ENCODE results near the gene GALT.

The GALT gene

DNA sequence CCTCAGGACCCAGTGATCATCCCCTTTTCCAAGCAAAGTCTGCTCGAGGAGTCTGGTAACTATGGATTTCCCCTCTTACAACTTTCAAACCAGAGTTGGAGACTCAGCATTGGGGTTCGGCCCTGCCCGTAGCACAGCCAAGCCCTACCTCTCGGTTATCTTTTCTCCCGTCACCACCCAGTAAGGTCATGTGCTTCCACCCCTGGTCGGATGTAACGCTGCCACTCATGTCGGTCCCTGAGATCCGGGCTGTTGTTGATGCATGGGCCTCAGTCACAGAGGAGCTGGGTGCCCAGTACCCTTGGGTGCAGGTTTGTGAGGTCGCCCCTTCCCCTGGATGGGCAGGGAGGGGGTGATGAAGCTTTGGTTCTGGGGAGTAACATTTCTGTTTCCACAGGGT is 1.2 kb downstream of the GALT start:
- POLR2A ChIA-PET, result interaction anchor here (0.5 to 2.1 kb wide), 2 partner anchors 8 to 10 kb away, joined by 8 to 9 read pairs; partner anchors contain the start of gene SIGMAR1
- DNase-seq (ENCODE audit: extremely low spot score), result no peak
- TF ChIP-seq, protein P1, sequence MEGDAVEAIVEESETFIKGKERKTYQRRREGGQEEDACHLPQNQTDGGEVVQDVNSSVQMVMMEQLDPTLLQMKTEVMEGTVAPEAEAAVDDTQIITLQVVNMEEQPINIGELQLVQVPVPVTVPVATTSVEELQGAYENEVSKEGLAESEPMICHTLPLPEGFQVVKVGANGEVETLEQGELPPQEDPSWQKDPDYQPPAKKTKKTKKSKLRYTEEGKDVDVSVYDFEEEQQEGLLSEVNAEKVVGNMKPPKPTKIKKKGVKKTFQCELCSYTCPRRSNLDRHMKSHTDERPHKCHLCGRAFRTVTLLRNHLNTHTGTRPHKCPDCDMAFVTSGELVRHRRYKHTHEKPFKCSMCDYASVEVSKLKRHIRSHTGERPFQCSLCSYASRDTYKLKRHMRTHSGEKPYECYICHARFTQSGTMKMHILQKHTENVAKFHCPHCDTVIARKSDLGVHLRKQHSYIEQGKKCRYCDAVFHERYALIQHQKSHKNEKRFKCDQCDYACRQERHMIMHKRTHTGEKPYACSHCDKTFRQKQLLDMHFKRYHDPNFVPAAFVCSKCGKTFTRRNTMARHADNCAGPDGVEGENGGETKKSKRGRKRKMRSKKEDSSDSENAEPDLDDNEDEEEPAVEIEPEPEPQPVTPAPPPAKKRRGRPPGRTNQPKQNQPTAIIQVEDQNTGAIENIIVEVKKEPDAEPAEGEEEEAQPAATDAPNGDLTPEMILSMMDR (IDR thresholded peaks at IDR 0.05; ENCODE audit: control extremely low read depth, extremely low read depth, low read depth, missing control alignments), result no peak

DNA sequence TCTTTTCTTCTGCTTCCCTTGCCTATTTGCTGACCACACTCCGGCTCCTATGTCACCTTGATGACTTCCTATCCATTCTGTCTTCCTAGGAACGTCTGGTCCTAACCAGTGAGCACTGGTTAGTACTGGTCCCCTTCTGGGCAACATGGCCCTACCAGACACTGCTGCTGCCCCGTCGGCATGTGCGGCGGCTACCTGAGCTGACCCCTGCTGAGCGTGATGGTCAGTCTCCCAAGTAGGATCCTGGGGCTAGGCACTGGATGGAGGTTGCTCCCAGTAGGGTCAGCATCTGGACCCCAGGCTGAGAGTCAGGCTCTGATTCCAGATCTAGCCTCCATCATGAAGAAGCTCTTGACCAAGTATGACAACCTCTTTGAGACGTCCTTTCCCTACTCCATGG is 2.2 kb downstream of the GALT start:
- POLR2A ChIA-PET, result no interaction called here
- TF ChIP-seq, protein P1 (IDR thresholded peaks at IDR 0.05; ENCODE audit: control extremely low read depth, extremely low read depth, low read depth, missing control alignments), result no peak
- CTCF ChIA-PET, result interaction anchor here (0.6 to 8.0 kb wide), 5 partner anchors 15 to 57 kb away, joined by 3 to 84 read pairs (median 9); partner anchors contain the start of gene CCL27
- DNase-seq (ENCODE audit: extremely low spot score), result no peak

More for the DNA sequence above, 1.2 kb downstream of the GALT start:
- CTCF ChIA-PET, result interaction anchor here (0.6 to 8.0 kb wide), 15 partner anchors 9 to 403 kb away, joined by 3 to 112 read pairs (median 4); partner anchors contain the start of genes CCL27, RPP25L and SIGMAR1

DNA sequence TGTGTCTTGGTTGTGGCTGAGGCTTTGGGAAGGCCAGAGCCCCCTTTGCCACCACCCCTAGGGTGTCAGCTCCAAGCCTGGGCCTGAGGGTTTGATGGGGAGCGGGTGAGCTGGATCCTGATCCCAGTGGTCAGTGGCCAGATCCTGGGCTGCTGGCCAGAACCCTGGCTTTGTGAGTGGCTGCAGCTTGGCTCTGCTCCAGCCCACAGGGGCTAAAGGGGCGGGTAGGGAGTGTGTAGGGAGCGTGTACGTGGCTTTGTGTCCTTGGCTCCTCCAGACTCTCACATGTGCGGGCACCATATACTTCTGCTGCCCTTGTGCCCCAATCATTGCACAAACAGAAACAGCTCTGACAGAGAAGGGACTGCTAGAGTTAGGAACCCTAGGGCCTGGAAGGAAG is 4.3 kb downstream of the GALT start:
- DNase-seq (ENCODE audit: extremely low spot score), result no peak

DNA sequence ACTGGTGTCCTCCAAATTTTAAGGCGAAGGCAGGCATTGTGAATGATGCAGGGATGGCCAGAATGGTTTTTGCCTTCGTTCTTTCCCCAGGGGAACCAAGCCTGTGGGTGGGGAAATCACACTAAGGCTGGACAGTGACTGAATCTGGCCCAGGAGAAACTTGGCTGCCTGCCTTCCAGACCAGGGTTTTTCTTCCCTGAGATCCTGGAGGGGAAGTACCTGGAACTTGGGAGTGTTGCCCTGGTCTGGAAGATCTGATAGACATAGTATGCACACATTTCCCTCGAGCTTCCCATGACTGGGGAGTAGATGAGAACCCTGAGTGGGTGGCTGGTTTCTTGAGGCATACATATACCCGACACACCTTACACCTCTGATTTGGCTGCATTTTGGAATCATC is 4.8 kb downstream of the GALT start:
- no peak for DNase-seq (ENCODE audit: extremely low spot score)
- TF ChIP-seq, protein P1 (IDR thresholded peaks at IDR 0.05; ENCODE audit: control extremely low read depth, extremely low read depth, low read depth, missing control alignments), result no peak
- CTCF ChIA-PET, result interaction anchor here (1.0 to 2.6 kb wide), 4 partner anchors 12 to 17 kb away, joined by 3 to 14 read pairs (median 4); no protein-coding TSS in a partner anchor
- POLR2A ChIA-PET, result no interaction called here

More for the DNA sequence above, 4.3 kb downstream of the GALT start:
- ChIA-PET POLR2A (no interaction called here), CTCF (interaction anchor here (1.0 to 2.6 kb wide), 4 partner anchors 12 to 17 kb away, joined by 3 to 14 read pairs (median 4); no protein-coding TSS in a partner anchor)
- TF ChIP-seq, protein P1 (IDR thresholded peaks at IDR 0.05; ENCODE audit: control extremely low read depth, extremely low read depth, low read depth, missing control alignments), result no peak

DNA sequence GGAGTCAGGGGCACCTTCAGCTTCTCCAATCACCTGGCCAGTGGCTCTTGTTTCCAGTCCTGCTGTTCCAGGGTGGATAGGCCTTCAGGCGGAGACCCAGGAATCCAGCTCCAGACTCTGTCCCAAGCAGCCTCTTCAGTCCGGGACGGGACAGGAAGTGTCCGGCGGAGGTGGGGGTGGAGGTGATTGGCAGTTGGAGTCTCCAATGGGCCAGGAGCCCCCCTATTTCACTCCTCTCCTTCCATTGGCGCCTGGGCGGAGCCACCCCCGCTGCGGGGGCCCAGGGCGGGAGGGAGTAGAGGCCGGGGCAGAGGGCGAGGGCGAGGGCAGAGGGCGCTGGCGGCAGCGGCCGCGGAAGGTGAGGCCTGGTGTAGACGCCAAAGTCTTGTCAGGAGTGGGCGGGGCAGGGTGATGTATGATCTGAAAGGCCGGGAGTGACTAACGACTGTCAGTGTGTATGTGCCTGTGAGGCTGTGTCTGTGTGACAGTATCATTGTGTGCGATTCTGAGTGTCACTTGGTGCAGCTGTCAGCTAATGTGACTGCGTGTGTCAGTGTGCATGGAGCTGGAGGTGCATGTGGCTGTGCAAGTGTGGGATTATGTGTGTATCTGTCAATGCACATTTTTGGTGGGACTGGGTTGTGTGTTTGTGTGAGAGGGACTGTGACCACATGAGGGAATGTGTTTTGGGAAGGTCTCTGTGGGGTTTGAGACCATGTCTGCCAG is 5.6 kb downstream of the GALT start, which contains the start of gene IL11RA:
Gene IL11RA (plus strand): TSS at position 310 of the 726 bp plus-strand sequence. CDS start 3,033 bp downstream, outside the sequence.
- TF ChIP-seq, protein P1 (IDR thresholded peaks at IDR 0.05; ENCODE audit: control extremely low read depth, extremely low read depth, low read depth, missing control alignments), result no peak
- DNase-seq (ENCODE audit: extremely low spot score), result no peak
- ChIA-PET POLR2A (no interaction called here), CTCF (interaction anchor here (1.1 to 2.6 kb wide), 3 partner anchors 13 to 18 kb away, joined by 4 to 14 read pairs (median 4); partner anchors contain the start of gene SIGMAR1)

DNA sequence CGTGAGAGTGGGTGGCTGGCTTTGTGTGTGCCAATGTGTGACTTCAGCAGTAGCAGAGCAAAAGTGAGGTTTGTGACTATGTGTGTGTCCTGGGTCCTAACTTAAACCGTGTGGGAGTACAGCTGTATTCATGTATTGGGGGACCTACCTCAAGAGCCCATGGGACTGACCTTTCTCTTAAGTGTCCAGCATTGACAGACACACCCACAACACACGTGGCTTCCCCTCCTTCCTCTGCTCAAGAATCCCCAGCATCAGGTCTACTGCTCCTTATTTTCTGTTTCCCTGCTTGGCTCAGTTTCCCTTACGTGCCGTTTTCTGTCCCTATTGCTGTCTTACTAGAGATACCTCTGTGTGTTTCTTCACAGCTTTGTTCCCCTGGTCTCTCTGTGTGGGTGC is 6.1 kb downstream of the GALT start:
- CTCF ChIA-PET, result interaction anchor here (1.1 to 1.7 kb wide), 2 partner anchors 12 to 15 kb away, joined by 4 read pairs; partner anchors contain the start of gene SIGMAR1
- POLR2A ChIA-PET, result no interaction called here
- TF ChIP-seq, protein P1 (IDR thresholded peaks at IDR 0.05; ENCODE audit: control extremely low read depth, extremely low read depth, low read depth, missing control alignments), result no peak
- no peak for DNase-seq (ENCODE audit: extremely low spot score)
